ENCODE results near the gene ATP6V0B. TPM values are rescaled to one million over a fixed set of nuclear protein-coding genes. Genes with fewer than 3 reads are reported as not detected.
A peak's percentile ranks its signal among the peaks of the same experiment; 100 is the strongest.

ATP6V0B gene
- total and polyA plus RNA-seq, 2 of the 4 experiments (the other 2 are of a cell fraction) = 72.1 to 169 TPM

DNA sequence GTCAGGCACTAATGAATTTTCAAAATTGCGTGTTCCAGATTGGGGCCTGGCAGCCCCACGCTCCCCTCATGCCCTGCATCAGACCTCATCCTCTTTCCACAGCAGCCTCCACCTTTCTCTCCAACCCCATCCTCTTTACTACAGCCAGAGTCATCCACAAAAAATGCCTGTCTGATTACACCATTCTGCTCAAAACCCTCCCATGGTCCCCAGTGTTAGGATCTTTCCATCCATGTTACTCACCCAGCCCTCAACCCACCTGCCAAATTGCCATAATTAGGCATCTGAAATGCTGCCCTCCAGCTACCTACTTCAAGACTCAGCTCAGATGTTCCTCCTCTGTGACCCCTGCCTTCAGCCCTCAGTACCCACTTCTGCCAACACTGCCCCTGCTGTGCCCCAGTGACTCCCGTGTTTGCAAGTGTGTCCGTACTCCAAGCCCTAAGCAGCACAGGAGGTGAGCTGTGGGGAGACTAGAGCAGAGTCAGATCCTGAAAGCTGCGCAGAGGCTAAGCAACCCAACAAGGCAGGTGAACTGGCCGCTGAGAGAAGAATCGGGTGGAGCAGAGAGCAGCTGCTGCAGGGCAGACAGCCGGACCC lies 41.9 kb upstream of the ATP6V0B start (continued):
- TF ChIP-seq, protein P1, sequence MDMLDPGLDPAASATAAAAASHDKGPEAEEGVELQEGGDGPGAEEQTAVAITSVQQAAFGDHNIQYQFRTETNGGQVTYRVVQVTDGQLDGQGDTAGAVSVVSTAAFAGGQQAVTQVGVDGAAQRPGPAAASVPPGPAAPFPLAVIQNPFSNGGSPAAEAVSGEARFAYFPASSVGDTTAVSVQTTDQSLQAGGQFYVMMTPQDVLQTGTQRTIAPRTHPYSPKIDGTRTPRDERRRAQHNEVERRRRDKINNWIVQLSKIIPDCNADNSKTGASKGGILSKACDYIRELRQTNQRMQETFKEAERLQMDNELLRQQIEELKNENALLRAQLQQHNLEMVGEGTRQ (IDR thresholded peaks at IDR 0.05; ENCODE audit: low read depth, low read length) = no peak

DNA sequence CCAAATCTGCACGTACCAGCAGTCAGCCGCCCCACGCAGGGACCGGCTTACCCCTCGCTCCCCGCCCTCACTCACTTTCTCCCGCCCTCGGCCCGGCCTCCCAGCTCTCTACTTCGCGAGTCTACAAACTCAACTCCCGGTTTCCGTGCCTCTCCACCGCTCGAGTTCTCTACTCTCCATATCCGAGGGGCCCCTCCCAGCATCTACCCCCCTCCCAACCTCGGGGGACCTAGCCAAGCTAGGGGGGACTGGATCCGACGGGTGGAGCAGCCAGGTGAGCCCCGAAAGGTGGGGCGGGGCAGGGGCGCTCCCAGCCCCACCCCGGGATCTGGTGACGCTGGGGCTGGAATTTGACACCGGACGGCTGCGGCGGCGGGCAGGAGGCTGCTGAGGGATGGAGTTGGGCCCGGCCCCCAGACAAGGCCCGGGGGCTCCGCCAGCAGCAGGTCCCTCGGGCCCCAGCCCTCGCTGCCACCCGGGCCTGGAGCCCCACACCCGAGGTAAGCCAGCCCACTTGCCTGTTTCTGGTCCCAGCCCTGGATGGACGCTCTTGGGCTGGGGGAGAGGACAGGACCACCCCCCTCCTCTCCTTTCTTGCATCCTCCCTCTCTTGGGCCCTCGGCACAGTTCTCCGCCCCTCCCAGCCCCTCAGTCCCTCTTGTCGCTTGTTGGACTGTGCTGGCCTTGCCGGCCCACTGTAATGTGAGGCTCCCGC lies 41.2 kb upstream of the ATP6V0B start, which contains the start of gene ARTN:
ARTN (plus strand) TSS at position 416 of the 715 bp plus-strand sequence. CDS start 1,856 bp downstream, outside the sequence.
- POLR2A ChIA-PET (ENCODE audit: unreplicated experiment) = no interaction called here
- peak; percentile 8; the same call in 1 of the 2 replicates for ATAC-seq (ENCODE audit: low read depth)
- H2BK15ac ChIP-seq (ENCODE audit: low read depth, low read length) = peak within 1 kb of the TSS; percentile 8; the same call in 1 of the 3 replicates
- BruUV-seq (replicated peaks) = no TSS peak
- no peaks in the 10 kb centered on the region; the same call in 1 of the 2 replicates for H3K27me3 ChIP-seq (ENCODE audit: control insufficient read depth, insufficient read depth, low read length)
- peak within 1 kb of the TSS; percentile 37 for H3K4me3 ChIP-seq (ENCODE audit: insufficient read depth, low read depth, low read length)
- peak within 1 kb of the TSS; percentile 76 for H3K4me2 ChIP-seq (ENCODE audit: low read depth, low read length)
- TF ChIP-seq SMC3 (IDR thresholded peaks at IDR 0.05; ENCODE audit: low read depth, low read length) (no peak), FOS (IDR thresholded peaks at IDR 0.05; ENCODE audit: low read depth, low read length) (no peak), NFE2L2 (IDR thresholded peaks at IDR 0.05; ENCODE audit: low read depth, low read length) (no peak), RFX5 (IDR thresholded peaks at IDR 0.05; ENCODE audit: low read depth, low read length) (no peak), CEBPB (IDR thresholded peaks at IDR 0.05; ENCODE audit: low read depth, low read length) (no peak), RAD21 (IDR thresholded peaks at IDR 0.05; ENCODE audit: low read length) (no peak), POLR2A (IDR thresholded peaks at IDR 0.05; ENCODE audit: low read depth, low read length) (no peak)
- TF ChIP-seq, protein P1 (IDR thresholded peaks at IDR 0.05; ENCODE audit: low read depth, low read length) = no peak
- H2AK9ac ChIP-seq (replicated peaks; ENCODE audit: low read depth, low read length, poor library complexity) = peak within 1 kb of the TSS; percentile 73
- dilution Hi-C loops (cut with HindIII; ENCODE audit: low sequenced_read_pairs, unreplicated experiment) (no loop called here), in situ Hi-C loops (cut with MboI; ENCODE audit: low sequenced_read_pairs) (loop anchor here (5.0 kb wide), 1 partner anchor 161 kb away; no protein-coding TSS in a partner anchor), intact Hi-C loops (cut with micrococcal nuclease) (loop anchor here (1.0 to 5.0 kb wide), 4 partner anchors 81 to 404 kb away; no protein-coding TSS in a partner anchor)
- H2AFZ ChIP-seq (replicated peaks; ENCODE audit: low read length, poor library complexity) = peak within 1 kb of the TSS; percentile 91
- no peak for DNase-seq
- H3K23ac ChIP-seq (ENCODE audit: low read depth, low read length) = peak within 1 kb of the TSS; percentile 11
- H4K8ac ChIP-seq (ENCODE audit: low read depth in 2 of 2, low read length in 2 of 2) = peak within 1 kb of the TSS in 1 of 2 experiments; percentile 42; a peak in 1 of 4 replicates
- peaks cover 10% of the 10 kb centered on the region for H3K4me1 ChIP-seq (ENCODE audit: control insufficient read depth, insufficient read depth, low read length)
- peaks cover 0 to 8% of the 10 kb centered on the region in 2 experiments; a peak in 1 of 4 replicates for H3K79me1 ChIP-seq (ENCODE audit: low read depth in 1 of 2, low read length in 2 of 2)
- H2BK20ac ChIP-seq (ENCODE audit: low read depth, low read length) = peak within 1 kb of the TSS; percentile 9; the same call in 1 of the 2 replicates
- no peak within 1 kb of the TSS for H3K18ac ChIP-seq (ENCODE audit: low read depth, low read length)
- H4K20me1 ChIP-seq (ENCODE audit: insufficient read depth, low read length) = peaks cover 3% of the 10 kb centered on the region; the same call in 1 of the 2 replicates
- H3K14ac ChIP-seq (replicated peaks; ENCODE audit: low read depth, low read length) = peak within 1 kb of the TSS; percentile 53
- peak within 1 kb of the TSS; percentile 23 for H2AK5ac ChIP-seq (ENCODE audit: low read depth, low read length)
- peak within 1 kb of the TSS; percentile 81 for H3K4ac ChIP-seq (ENCODE audit: low read depth, low read length)
- H3K9me1 ChIP-seq (ENCODE audit: insufficient read depth, low read length) = peaks cover 6% of the 10 kb centered on the region
- 9% methylated on average over 19 of the region's 42 CpGs; no CpG with 5 or more reads in 1 of the 2 experiments for WGBS, 2 experiments (ENCODE audit: extremely low coverage in 2 of 2, insufficient read length in 1 of 2)
- H2BK5ac ChIP-seq (ENCODE audit: low read depth, low read length, poor library complexity, severe bottlenecking) = no peak within 1 kb of the TSS
- CTCF ChIA-PET = interaction anchor here (1.0 to 5.6 kb wide), 8 partner anchors 7 to 379 kb away, joined by 3 to 149 read pairs (median 6); partner anchors contain the start of gene IPO13
- H3K56ac ChIP-seq (ENCODE audit: extremely low read depth, insufficient read depth, low read length) = no peak within 1 kb of the TSS
- peaks cover 6% of the 10 kb centered on the region; the same call in 1 of the 2 replicates for H3K36me3 ChIP-seq (ENCODE audit: control insufficient read depth, insufficient read depth, low read length)
- H3K27ac ChIP-seq (ENCODE audit: insufficient read depth, low read length) = no peak within 1 kb of the TSS
- H4K5ac ChIP-seq (ENCODE audit: low read depth, low read length) = no peak within 1 kb of the TSS
- peak within 1 kb of the TSS; percentile 67 for H2BK120ac ChIP-seq (ENCODE audit: low read depth, low read length)
- no peak within 1 kb of the TSS for H3K9ac ChIP-seq (ENCODE audit: low read depth, low read length)
- H3K9me3 ChIP-seq (ENCODE audit: control insufficient read depth, insufficient read depth, low read length) = peaks cover 5% of the 10 kb centered on the region
- H4K91ac ChIP-seq (ENCODE audit: insufficient read depth, low read depth, low read length) = peak within 1 kb of the TSS; percentile 4; the same call in 1 of the 2 replicates

Measured in IMR-90 (cell line).